Smooth muscle cell (in vitro differentiated cells): ENCODE measurements around the gene KRTAP4-2. TPM values are rescaled to one million over a fixed set of nuclear protein-coding genes. Genes with fewer than 3 reads are reported as not detected.
A peak's percentile ranks its signal among the peaks of the same experiment; 100 is the strongest.

Experiments used
- DNase-seq: peaks from one replicate; lab custom pipeline; 2025; ENCODE audit not compliant: unreplicated experiment; lab: John Stamatoyannopoulos, UW
- H2AFZ ChIP-seq: fragments of 200-600 bp; sonication (generic); 2 replicates; pipeline ENCODE4 v1.6.0; 2016; ENCODE audit warnings: antibody characterized with exemption, low read depth, mild to moderate bottlenecking
- H3F3A ChIP-seq: fragments of 200-600 bp; sonication (generic); 2 replicates; pipeline ENCODE4 v1.6.0; 2017; ENCODE audit warnings: antibody characterized with exemption, low read depth
- H3K27ac ChIP-seq: fragments of 200-600 bp; sonication (generic); 2 replicates; pipeline ENCODE4 v1.5.1; 2016; ENCODE audit warnings: low read depth, mild to moderate bottlenecking
- H3K27me3 ChIP-seq: fragments of 200-600 bp; sonication (generic); 2 replicates; pipeline ENCODE4 v1.6.1; 2016; ENCODE audit warnings: low read depth, mild to moderate bottlenecking
- H3K36me3 ChIP-seq: fragments of 200-600 bp; sonication (generic); 2 replicates; pipeline ENCODE4 v1.5.1; 2016; ENCODE audit warnings: low read depth
- H3K4me1 ChIP-seq: fragments of 200-600 bp; sonication (generic); 2 replicates; pipeline ENCODE4 v1.5.1; 2016; ENCODE audit warnings: low read depth
- H3K4me2 ChIP-seq: fragments of 200-600 bp; sonication (generic); 2 replicates; pipeline ENCODE4 v1.6.0; 2016; ENCODE audit warnings: mild to moderate bottlenecking
- H3K4me3 ChIP-seq: fragments of 200-600 bp; sonication (generic); 2 replicates; pipeline ENCODE4 v1.5.1; 2016; ENCODE audit warnings: mild to moderate bottlenecking
- H3K79me2 ChIP-seq: fragments of 200-600 bp; sonication (generic); 2 replicates; pipeline ENCODE4 v1.6.0; 2016; ENCODE audit warnings: low read depth, mild to moderate bottlenecking
- H3K9ac ChIP-seq: fragments of 200-600 bp; sonication (generic); 2 replicates; pipeline ENCODE4 v1.6.0; 2016; ENCODE audit warnings: low read depth
- H3K9me3 ChIP-seq: fragments of 200-600 bp; sonication (generic); replicated peaks from 2 replicates; pipeline ENCODE4 v1.5.1; 2016; ENCODE audit warnings: low read depth
- H4K20me1 ChIP-seq: fragments of 200-600 bp; sonication (generic); 2 replicates; pipeline ENCODE4 v1.6.0; 2016; ENCODE audit warnings: low read depth
- WGBS: methylation state at CpG from one replicate; pipeline ENCODE4 v1.1.7; 2016; ENCODE audit warnings: low lambda C conversion rate; 5-methylcytosine and 5-hydroxymethylcytosine counted together
- polyA plus RNA-seq: library from polyadenylated mRNA; unstranded; fragments of >200 nt; fragmentation: Nextera tagmentation; extraction: Ambion mirVana; gene quantifications from 2 replicates; pipeline ENCODE4 v1.2.1, GENCODE V29; 2016
- total RNA-seq: library from RNA; depleted of rRNA; stranded (reverse); fragments of >200 nt; gene quantifications from 2 replicates; pipeline ENCODE4 v1.2.3, GENCODE V29; 2014
- TF ChIP-seq, protein P1 (sequence below): fragments of 200-600 bp; sonication (generic); IDR thresholded peaks from 2 replicates; pipeline ENCODE4 v1.5.1; 2017; ENCODE audit warnings: borderline replicate concordance, mild to moderate bottlenecking, antibody characterized with exemption; ENCODE audit not compliant: insufficient read depth, poor library complexity, severe bottlenecking

The KRTAP4-2 gene
- total and polyA plus RNA-seq, 2 experiments from 2014 or later: not detected

DNA sequence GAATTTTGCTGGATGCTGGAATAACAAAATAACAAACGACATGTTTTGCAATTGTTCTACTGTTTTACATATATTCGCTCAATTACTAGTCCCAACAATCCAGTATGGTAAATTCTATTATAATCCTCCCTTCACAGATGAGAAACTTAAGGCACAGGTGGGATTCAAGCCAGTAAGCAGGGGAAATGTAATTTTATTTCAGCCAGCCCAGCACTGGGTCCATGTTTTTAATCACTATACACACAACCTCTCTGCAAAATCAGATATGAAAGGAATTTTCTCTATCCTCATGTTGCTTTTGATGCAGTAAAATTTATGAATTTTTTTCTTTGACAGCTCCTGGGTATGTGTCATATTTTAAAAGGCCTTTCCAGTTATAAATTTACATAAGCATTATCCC, 32.8 kb downstream of the KRTAP4-2 start:
- Histone ChIP-seq H3K4me1 (no peaks in the 10 kb centered on the region), H2AFZ (no peak overlapping the region), H3K79me2 (no peaks in the 10 kb centered on the region), H3K27ac (no peak overlapping the region), H3K27me3 (no peaks in the 10 kb centered on the region), H3K9ac (no peak overlapping the region), H3K36me3 (no peaks in the 10 kb centered on the region), H3K9me3 (no peaks in the 10 kb centered on the region), H3F3A (no peaks in the 10 kb centered on the region), H3K4me2 (no peak overlapping the region), H3K4me3 (no peak overlapping the region), H4K20me1 (no peaks in the 10 kb centered on the region)
- 89% methylated on average over 2 of the region's 2 CpGs for WGBS
- DNase-seq: no peak
- TF ChIP-seq, protein P1, sequence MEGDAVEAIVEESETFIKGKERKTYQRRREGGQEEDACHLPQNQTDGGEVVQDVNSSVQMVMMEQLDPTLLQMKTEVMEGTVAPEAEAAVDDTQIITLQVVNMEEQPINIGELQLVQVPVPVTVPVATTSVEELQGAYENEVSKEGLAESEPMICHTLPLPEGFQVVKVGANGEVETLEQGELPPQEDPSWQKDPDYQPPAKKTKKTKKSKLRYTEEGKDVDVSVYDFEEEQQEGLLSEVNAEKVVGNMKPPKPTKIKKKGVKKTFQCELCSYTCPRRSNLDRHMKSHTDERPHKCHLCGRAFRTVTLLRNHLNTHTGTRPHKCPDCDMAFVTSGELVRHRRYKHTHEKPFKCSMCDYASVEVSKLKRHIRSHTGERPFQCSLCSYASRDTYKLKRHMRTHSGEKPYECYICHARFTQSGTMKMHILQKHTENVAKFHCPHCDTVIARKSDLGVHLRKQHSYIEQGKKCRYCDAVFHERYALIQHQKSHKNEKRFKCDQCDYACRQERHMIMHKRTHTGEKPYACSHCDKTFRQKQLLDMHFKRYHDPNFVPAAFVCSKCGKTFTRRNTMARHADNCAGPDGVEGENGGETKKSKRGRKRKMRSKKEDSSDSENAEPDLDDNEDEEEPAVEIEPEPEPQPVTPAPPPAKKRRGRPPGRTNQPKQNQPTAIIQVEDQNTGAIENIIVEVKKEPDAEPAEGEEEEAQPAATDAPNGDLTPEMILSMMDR: no peak

DNA sequence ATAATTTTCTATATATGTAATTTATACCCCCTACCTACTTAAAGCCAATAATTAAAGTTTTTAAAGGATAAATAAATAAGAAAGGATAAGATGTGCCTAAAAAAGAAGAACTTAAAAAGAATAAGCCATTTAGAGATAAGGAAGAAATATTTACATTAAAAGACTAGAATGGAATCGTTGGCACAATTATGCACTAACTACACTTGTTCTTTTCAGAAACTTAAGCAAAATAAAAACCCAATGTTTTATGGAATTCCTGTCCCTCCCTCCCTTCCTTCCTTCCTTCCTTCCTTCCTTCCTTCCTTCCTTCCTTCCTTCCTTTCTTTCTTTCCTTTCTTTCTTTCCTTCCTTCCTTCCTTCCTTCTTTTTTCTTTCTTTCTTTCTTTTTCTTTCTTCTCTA, 33.2 kb downstream of the KRTAP4-2 start:
- DNase-seq: no peak
- Histone ChIP-seq H3K4me3 (no peak overlapping the region), H3K27ac (no peak overlapping the region), H4K20me1 (no peaks in the 10 kb centered on the region), H3K4me1 (no peaks in the 10 kb centered on the region), H3K27me3 (no peaks in the 10 kb centered on the region), H3K9ac (no peak overlapping the region), H3K9me3 (no peaks in the 10 kb centered on the region), H3F3A (no peaks in the 10 kb centered on the region), H3K4me2 (no peak overlapping the region), H3K36me3 (no peaks in the 10 kb centered on the region), H2AFZ (no peak overlapping the region), H3K79me2 (no peaks in the 10 kb centered on the region)
- whole genome bisulfite sequencing: 100% methylated on average over 1 of the region's 1 CpG
- TF ChIP-seq, protein P1: no peak

DNA sequence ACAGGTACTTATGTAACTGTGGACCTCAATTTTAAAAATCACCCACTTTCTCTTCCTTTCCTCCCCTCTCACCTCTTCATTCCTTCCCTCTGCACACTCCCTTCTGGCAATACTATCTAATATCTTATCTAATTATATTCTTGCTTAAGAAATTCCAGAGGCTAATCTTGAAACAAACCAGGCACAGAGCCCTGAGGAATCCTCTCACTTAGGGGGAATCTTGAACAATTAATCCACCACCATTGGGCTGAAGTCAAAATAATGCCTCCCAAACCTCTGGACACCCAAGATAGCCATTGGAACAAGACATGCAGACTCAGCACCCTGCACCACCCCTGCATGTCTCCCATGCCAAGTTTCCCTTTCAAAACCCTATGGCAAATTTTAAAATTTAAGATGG, 36.7 kb downstream of the KRTAP4-2 start:
- no peak overlapping the region for H2AFZ ChIP-seq

More for the DNA sequence above, 36.7 kb downstream of the KRTAP4-2 start:
- Histone ChIP-seq H3K27me3 (no peaks in the 10 kb centered on the region), H3K79me2 (no peaks in the 10 kb centered on the region), H3K9ac (no peak overlapping the region), H3K36me3 (no peaks in the 10 kb centered on the region), H4K20me1 (no peaks in the 10 kb centered on the region), H3K27ac (peak overlapping the region; percentile 25), H3K4me2 (no peak overlapping the region), H3F3A (no peaks in the 10 kb centered on the region), H3K9me3 (peaks cover 3% of the 10 kb centered on the region), H3K4me1 (no peaks in the 10 kb centered on the region), H3K4me3 (no peak overlapping the region)
- TF ChIP-seq, protein P1: no peak
- DNase-seq: no peak
